Peyer's patch (tissue), 4 donors: ENCODE results near the gene FGF5. TPM values are rescaled to one million over a fixed set of nuclear protein-coding genes. Genes with fewer than 3 reads are reported as not detected.
"Not testable (repeated sequence)": the region's sequence is repeated elsewhere in the genome, so short reads cannot be mapped to it uniquely, and the experiment has no call there.

ENCODE experiments used
- DNase-seq, 3 donors: peaks; one replicate each; pipeline ENCODE4 v3.0.0-alpha.2; 2017 to 2019
- H3K27ac ChIP-seq, 4 donors: fragments of 200-600 bp; sonication (generic); one replicate each; pipeline ENCODE4 v1.5.1; 2016 to 2019
- H3K27me3 ChIP-seq, 2 donors: fragments of 200-600 bp; sonication (generic); one replicate each; pipeline ENCODE4 v1.5.1; 2019
- H3K36me3 ChIP-seq, 3 donors: fragments of 200-600 bp; sonication (generic); one replicate each; pipeline ENCODE4 v1.5.1; 2016 to 2019
- H3K4me1 ChIP-seq, 4 donors: fragments of 200-600 bp; sonication (generic); one replicate each; pipeline ENCODE4 v1.5.1; 2016 to 2019
- H3K4me3 ChIP-seq, 4 donors: fragments of 200-600 bp; sonication (generic); 1 replicate in 3 of 4; 2 replicates in 1 of 4; pipeline ENCODE4 v1.5.1; 2016 to 2019; ENCODE audit warnings: mild to moderate bottlenecking in 1 of 4
- H3K9me3 ChIP-seq, 4 donors: fragments of 200-600 bp; sonication (generic); one replicate each; pipeline ENCODE4 v1.5.1; 2016 to 2019; ENCODE audit warnings: mild to moderate bottlenecking in 1 of 4
- CTCF ChIP-seq, 6 experiments: fragments of 450-650 bp in 4 of 6; fragments of 200-600 bp in 2 of 6; sonication (generic) in 1 of 6; IDR thresholded peaks; one replicate each; pipeline ENCODE4 v1.5.1; 2017 to 2019; ENCODE audit warnings: antibody characterized with exemption in 6 of 6, mild to moderate bottlenecking in 3 of 6, moderate library complexity in 1 of 6
- POLR2A ChIP-seq, 2 donors: fragments of 450-650 bp; IDR thresholded peaks; one replicate each; pipeline ENCODE4 v1.5.1; 2017; ENCODE audit warnings: antibody characterized with exemption in 2 of 2, mild to moderate bottlenecking in 2 of 2, moderate library complexity in 2 of 2
- total RNA-seq, 4 donors: library from RNA; depleted of rRNA; stranded (reverse); fragments of >200 nt; gene quantifications; one replicate each; pipeline ENCODE4 v1.1.0, GENCODE V29; 2016

FGF5 gene
- total RNA-seq, 4 donors from 2014 or later, result not detected

- no peak for TF ChIP-seq CTCF (IDR thresholded peaks at IDR 0.05)
- no peak for TF ChIP-seq POLR2A (IDR thresholded peaks at IDR 0.05)
- no peaks in the 10 kb centered on the region for H3K27me3 ChIP-seq
- no peak overlapping the region for H3K4me3 ChIP-seq
- no peaks in the 10 kb centered on the region for H3K9me3 ChIP-seq
- no peak for DNase-seq
- no peaks in the 10 kb centered on the region for H3K4me1 ChIP-seq
- no peak overlapping the region for H3K27ac ChIP-seq
- H3K36me3 ChIP-seq, result no peaks in the 10 kb centered on the region
Measured at GRCh38 chr4:80243274-80244018, 23.0 kb upstream of the FGF5 start.

GRCh38 chr4:80247484-80247883, 19.0 kb upstream of the FGF5 start:
- not testable (repeated sequence) for H3K36me3 ChIP-seq, H3K27ac ChIP-seq, H3K27me3 ChIP-seq, H3K4me3 ChIP-seq, H3K9me3 ChIP-seq, H3K4me1 ChIP-seq, DNase-seq

GRCh38 chr4:80249144-80249543, 17.3 kb upstream of the FGF5 start:
- no peak overlapping the region for H3K4me3 ChIP-seq
- no peaks in the 10 kb centered on the region for H3K4me1 ChIP-seq
- TF ChIP-seq CTCF (IDR thresholded peaks at IDR 0.05) (no peak), POLR2A (IDR thresholded peaks at IDR 0.05) (no peak)
- H3K9me3 ChIP-seq, result no peaks in the 10 kb centered on the region
- H3K36me3 ChIP-seq, result no peaks in the 10 kb centered on the region
- H3K27me3 ChIP-seq, result no peaks in the 10 kb centered on the region
- DNase-seq, result no peak
- H3K27ac ChIP-seq, result no peak overlapping the region

- no peaks in the 10 kb centered on the region for H3K9me3 ChIP-seq
- DNase-seq, result no peak
- H3K4me3 ChIP-seq, result no peak overlapping the region
- TF ChIP-seq CTCF (IDR thresholded peaks at IDR 0.05) (no peak), POLR2A (IDR thresholded peaks at IDR 0.05) (no peak)
- H3K36me3 ChIP-seq, result no peaks in the 10 kb centered on the region
- H3K4me1 ChIP-seq, result no peaks in the 10 kb centered on the region
- no peaks in the 10 kb centered on the region for H3K27me3 ChIP-seq
- no peak overlapping the region for H3K27ac ChIP-seq
Measured at GRCh38 chr4:80252427-80252826, 14.0 kb upstream of the FGF5 start.

GRCh38 chr4:80252953-80253352, 13.5 kb upstream of the FGF5 start:
- no peaks in the 10 kb centered on the region for H3K27me3 ChIP-seq
- DNase-seq, result no peak
- H3K9me3 ChIP-seq, result no peaks in the 10 kb centered on the region
- H3K4me1 ChIP-seq, result no peaks in the 10 kb centered on the region
- H3K4me3 ChIP-seq, result no peak overlapping the region
- H3K27ac ChIP-seq, result no peak overlapping the region
- no peaks in the 10 kb centered on the region for H3K36me3 ChIP-seq
- no peak for TF ChIP-seq POLR2A (IDR thresholded peaks at IDR 0.05)
- no peak for TF ChIP-seq CTCF (IDR thresholded peaks at IDR 0.05)

GRCh38 chr4:80253510-80253909, 13.0 kb upstream of the FGF5 start:
- no peak for TF ChIP-seq POLR2A (IDR thresholded peaks at IDR 0.05)
- no peak for TF ChIP-seq CTCF (IDR thresholded peaks at IDR 0.05)
- Histone ChIP-seq H3K9me3 (no peaks in the 10 kb centered on the region), H3K36me3 (no peaks in the 10 kb centered on the region), H3K27me3 (no peaks in the 10 kb centered on the region), H3K27ac (no peak overlapping the region), H3K4me3 (no peak overlapping the region), H3K4me1 (no peaks in the 10 kb centered on the region)
- DNase-seq, result no peak
